PC-3 (cell line): ENCODE results near the gene CRTC2.

Experiments
- CTCF ChIP-seq: fragments of 300-600 bp; sonication (generic); conservative IDR thresholded peaks from 2 replicates; pipeline ENCODE4 v1.5.1; 2017; ENCODE audit warnings: antibody characterized with exemption, low read depth, mild to moderate bottlenecking, low read length
- EZH2 ChIP-seq: fragments of 300-600 bp; sonication (generic); IDR thresholded peaks from one replicate; pipeline ENCODE4 v1.6.1; 2017; ENCODE audit warnings: antibody characterized with exemption, mild to moderate bottlenecking, low read length; ENCODE audit not compliant: unreplicated experiment
- EZH2phosphoT487 ChIP-seq: fragments of 300-600 bp; sonication (generic); IDR thresholded peaks from 2 replicates; pipeline ENCODE4 v1.6.1; 2018; ENCODE audit warnings: mild to moderate bottlenecking, antibody characterized with exemption, low read length, borderline replicate concordance

- TF ChIP-seq CTCF (no peak), EZH2phosphoT487 (no peak), EZH2 (no peak)
These were observed 19.4 kb downstream of the CRTC2 start for GRCh38 chr1:153938996-153939395.
